RWPE2 (cell line): ENCODE measurements around the gene DNAJC30.
A peak's percentile ranks its signal among the peaks of the same experiment; 100 is the strongest.

Experiments used
- ATAC-seq: fragments of 200-7000 bp; cut with Tn5 transposase; 3 replicates; pipeline ENCODE4 v1.9.1; 2021; ENCODE audit warnings: low read depth
- DNase-seq: peaks from one replicate; pipeline ENCODE4 v3.0.0-alpha.2; 2020; ENCODE audit warnings: low spot score
- H3K27ac ChIP-seq: fragments of 450-650 bp; 2 replicates; pipeline ENCODE4 v1.5.1; 2017; ENCODE audit warnings: mild to moderate bottlenecking; ENCODE audit not compliant: poor library complexity, severe bottlenecking
- H3K27me3 ChIP-seq: fragments of 250-450 bp; sonication (Bioruptor Pico); 2 replicates; pipeline ENCODE4 v1.5.1; 2021; ENCODE audit warnings: mild to moderate bottlenecking, moderate library complexity; ENCODE audit not compliant: insufficient read depth, poor library complexity, severe bottlenecking
- H3K36me3 ChIP-seq: fragments of 250-450 bp; sonication (Bioruptor Pico); 2 replicates; pipeline ENCODE4 v1.5.1; 2020; ENCODE audit warnings: low read depth, mild to moderate bottlenecking, moderate library complexity
- H3K4me1 ChIP-seq: fragments of 250-450 bp; sonication (Bioruptor Pico); 2 replicates; pipeline ENCODE4 v1.5.1; 2021; ENCODE audit warnings: mild to moderate bottlenecking, moderate library complexity; ENCODE audit not compliant: insufficient read depth, poor library complexity, severe bottlenecking
- H3K4me3 ChIP-seq: fragments of 250-450 bp; sonication (Bioruptor Pico); 2 replicates; pipeline ENCODE4 v1.5.1; 2021; ENCODE audit warnings: mild to moderate bottlenecking, moderate library complexity; ENCODE audit not compliant: severe bottlenecking
- H3K9me3 ChIP-seq: fragments of 250-450 bp; sonication (Bioruptor Pico); 2 replicates; pipeline ENCODE4 v1.5.1; 2021; ENCODE audit warnings: mild to moderate bottlenecking, moderate library complexity; ENCODE audit not compliant: severe bottlenecking
- TF ChIP-seq, protein P1 (sequence below): fragments of 450-650 bp; IDR thresholded peaks from one replicate; pipeline ENCODE4 v1.5.1; 2017; ENCODE audit warnings: mild to moderate bottlenecking, moderate library complexity; ENCODE audit not compliant: poor library complexity, severe bottlenecking

Gene DNAJC30

GRCh38 chr7:73704640-73705550 lies 21.6 kb upstream of the DNAJC30 start:
- Histone ChIP-seq H3K27ac (peak overlapping the region; percentile 72), H3K36me3 (peaks cover 36% of the 10 kb centered on the region), H3K27me3 (no peaks in the 10 kb centered on the region), H3K4me1 (peaks cover 29% of the 10 kb centered on the region), H3K9me3 (no peaks in the 10 kb centered on the region), H3K4me3 (no peak overlapping the region)
- DNase-seq (no peak), ATAC-seq (peak; percentile 62)
- TF ChIP-seq, protein P1, sequence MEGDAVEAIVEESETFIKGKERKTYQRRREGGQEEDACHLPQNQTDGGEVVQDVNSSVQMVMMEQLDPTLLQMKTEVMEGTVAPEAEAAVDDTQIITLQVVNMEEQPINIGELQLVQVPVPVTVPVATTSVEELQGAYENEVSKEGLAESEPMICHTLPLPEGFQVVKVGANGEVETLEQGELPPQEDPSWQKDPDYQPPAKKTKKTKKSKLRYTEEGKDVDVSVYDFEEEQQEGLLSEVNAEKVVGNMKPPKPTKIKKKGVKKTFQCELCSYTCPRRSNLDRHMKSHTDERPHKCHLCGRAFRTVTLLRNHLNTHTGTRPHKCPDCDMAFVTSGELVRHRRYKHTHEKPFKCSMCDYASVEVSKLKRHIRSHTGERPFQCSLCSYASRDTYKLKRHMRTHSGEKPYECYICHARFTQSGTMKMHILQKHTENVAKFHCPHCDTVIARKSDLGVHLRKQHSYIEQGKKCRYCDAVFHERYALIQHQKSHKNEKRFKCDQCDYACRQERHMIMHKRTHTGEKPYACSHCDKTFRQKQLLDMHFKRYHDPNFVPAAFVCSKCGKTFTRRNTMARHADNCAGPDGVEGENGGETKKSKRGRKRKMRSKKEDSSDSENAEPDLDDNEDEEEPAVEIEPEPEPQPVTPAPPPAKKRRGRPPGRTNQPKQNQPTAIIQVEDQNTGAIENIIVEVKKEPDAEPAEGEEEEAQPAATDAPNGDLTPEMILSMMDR, result no peak

- DNase-seq, result no peak
- no peak overlapping the region for H3K4me3 ChIP-seq
- H3K27me3 ChIP-seq, result no peaks in the 10 kb centered on the region
- no peak for ATAC-seq
- peaks cover 36% of the 10 kb centered on the region for H3K36me3 ChIP-seq
- H3K9me3 ChIP-seq, result no peaks in the 10 kb centered on the region
- H3K4me1 ChIP-seq, result peaks cover 29% of the 10 kb centered on the region
- H3K27ac ChIP-seq, result peak overlapping the region; percentile 72
- TF ChIP-seq, protein P1, result no peak
Measured at GRCh38 chr7:73703757-73704639, 20.7 kb upstream of the DNAJC30 start.

GRCh38 chr7:73703225-73703624 lies 20.0 kb upstream of the DNAJC30 start:
- no peak overlapping the region for H3K27ac ChIP-seq
- DNase-seq (no peak), ATAC-seq (no peak)
- H3K27me3 ChIP-seq, result no peaks in the 10 kb centered on the region
- H3K9me3 ChIP-seq, result no peaks in the 10 kb centered on the region
- TF ChIP-seq, protein P1, result no peak
- H3K4me1 ChIP-seq, result peaks cover 29% of the 10 kb centered on the region
- no peak overlapping the region for H3K4me3 ChIP-seq
- peaks cover 38% of the 10 kb centered on the region for H3K36me3 ChIP-seq

- peaks cover 27% of the 10 kb centered on the region for H3K4me1 ChIP-seq
- H3K4me3 ChIP-seq, result no peak overlapping the region
- ATAC-seq, result no peak
- H3K27ac ChIP-seq, result no peak overlapping the region
- no peak for DNase-seq
- no peaks in the 10 kb centered on the region for H3K9me3 ChIP-seq
- H3K27me3 ChIP-seq, result no peaks in the 10 kb centered on the region
- TF ChIP-seq, protein P1, result no peak
- H3K36me3 ChIP-seq, result peaks cover 42% of the 10 kb centered on the region
Measured at GRCh38 chr7:73702665-73703064, 19.4 kb upstream of the DNAJC30 start.
